Measurements from ENCODE around the gene PARP12.

PARP12 gene

GRCh38 chr7:140010194-140010895 is 52.4 kb downstream of the PARP12 start:
- no peak for DNase-seq

GRCh38 chr7:140009735-140010134 is 53.0 kb downstream of the PARP12 start:
- no peak for DNase-seq

- no peak for DNase-seq
Observed at GRCh38 chr7:140008755-140009610, 53.8 kb downstream of the PARP12 start.

- no peak for DNase-seq
Observed at GRCh38 chr7:140007051-140007690, 55.6 kb downstream of the PARP12 start.

GRCh38 chr7:140006600-140006999 is 56.2 kb downstream of the PARP12 start:
- no peak for DNase-seq

GRCh38 chr7:140005754-140006503 is 56.8 kb downstream of the PARP12 start:
- DNase-seq, result no peak

- DNase-seq, result no peak
Observed at GRCh38 chr7:140005341-140005740, 57.4 kb downstream of the PARP12 start.

- no peak for DNase-seq
Observed at GRCh38 chr7:140004672-140005071, 58.1 kb downstream of the PARP12 start.

GRCh38 chr7:140003913-140004382 is 58.8 kb downstream of the PARP12 start:
- DNase-seq, result no peak

GRCh38 chr7:140000666-140001268 is 62.0 kb downstream of the PARP12 start:
- DNase-seq, result no peak

GRCh38 chr7:139999516-139999915 is 63.2 kb downstream of the PARP12 start:
- no peak for DNase-seq

- no peak for DNase-seq
Observed at GRCh38 chr7:139998572-139998971, 64.2 kb downstream of the PARP12 start.

- no peak for DNase-seq
Observed at GRCh38 chr7:139995017-139995915, 67.5 kb downstream of the PARP12 start.

- DNase-seq, result no peak
Observed at GRCh38 chr7:139994356-139994755, 68.4 kb downstream of the PARP12 start.

GRCh38 chr7:139993592-139993991 is 69.2 kb downstream of the PARP12 start:
- DNase-seq, result no peak

GRCh38 chr7:139993169-139993568 is 69.6 kb downstream of the PARP12 start:
- no peak for DNase-seq

GRCh38 chr7:139992353-139993044 is 70.3 kb downstream of the PARP12 start:
- no peak for DNase-seq

- DNase-seq, result no peak
Observed at GRCh38 chr7:139991911-139992310, 70.8 kb downstream of the PARP12 start.

- no peak for DNase-seq
Observed at GRCh38 chr7:139991269-139991666, 71.5 kb downstream of the PARP12 start.

GRCh38 chr7:139990571-139991268 is 72.0 kb downstream of the PARP12 start:
- DNase-seq, result no peak
